Naive thymus-derived CD4-positive, alpha-beta T cell (primary cell): ENCODE measurements around the gene SEMA6A. TPM values are rescaled to one million over a fixed set of nuclear protein-coding genes. Genes with fewer than 3 reads are reported as not detected.

Experiments used
- ATAC-seq: fragments of 150-1000 bp; cut with Tn5 transposase; 2 replicates; pipeline ENCODE4 v1.10.0; 2021; ENCODE audit warnings: mild to moderate bottlenecking, moderate library complexity
- CTCF ChIA-PET: fragments of 350-600 bp; sonication (Branson Sonifier 250); formaldehyde crosslinking; loops from one replicate; lab custom pipeline; 2021; ENCODE audit warnings: antibody characterized with exemption; lab: Charles Lee
- POLR2A ChIA-PET: fragments of 350-600 bp; sonication (Branson Sonifier 250); formaldehyde crosslinking; loops from one replicate; lab custom pipeline; 2021; ENCODE audit warnings: antibody characterized with exemption, inconsistent platforms; lab: Charles Lee
- DNase-seq, 9 donors: peaks; one replicate each; pipeline versions ENCODE4 v3.0.0 to v3.0.0-alpha.2; 2020 to 2022; ENCODE audit warnings: mixed read lengths in 1 of 9
- H3K27ac ChIP-seq: one replicate; pipeline ENCODE4 v1.7.0; 2013; ENCODE audit warnings: mild to moderate bottlenecking, low read depth, low read length, moderate library complexity
- H3K27me3 ChIP-seq, 2 donors: one replicate each; pipeline ENCODE4 v1.7.0; 2013; ENCODE audit warnings: low read length in 2 of 2, mild to moderate bottlenecking in 2 of 2, moderate library complexity in 2 of 2; ENCODE audit not compliant: control insufficient read depth in 2 of 2, insufficient read depth in 2 of 2
- H3K36me3 ChIP-seq, 3 experiments: 1 replicate in 2 of 3; 2 replicates in 1 of 3; pipeline ENCODE4 v1.7.0; 2013; ENCODE audit warnings: low read length in 3 of 3, mild to moderate bottlenecking in 3 of 3, moderate library complexity in 1 of 3; ENCODE audit not compliant: insufficient read depth in 3 of 3, control insufficient read depth in 2 of 3
- H3K4me1 ChIP-seq, 2 donors: one replicate each; pipeline ENCODE4 v1.7.0; 2013; ENCODE audit warnings: low read length in 2 of 2, mild to moderate bottlenecking in 2 of 2, moderate library complexity in 1 of 2; ENCODE audit not compliant: control insufficient read depth in 2 of 2, insufficient read depth in 2 of 2
- H3K4me3 ChIP-seq: 2 replicates; pipeline ENCODE4 v1.7.0; 2013; ENCODE audit warnings: mild to moderate bottlenecking, low read length
- H3K9me3 ChIP-seq, 3 experiments: 1 replicate in 2 of 3; 2 replicates in 1 of 3; pipeline ENCODE4 v1.7.0; 2013; ENCODE audit warnings: low read length in 3 of 3; ENCODE audit not compliant: control insufficient read depth in 2 of 3
- H3K27ac Mint-ChIP-seq, 9 donors: one replicate each; pipeline ENCODE4 v1.8.0; 2020 to 2022; ENCODE audit warnings: mixed read lengths in 9 of 9, mild to moderate bottlenecking in 8 of 9, moderate library complexity in 5 of 9, inconsistent platforms in 2 of 9
- H3K27me3 Mint-ChIP-seq, 5 donors: one replicate each; pipeline ENCODE4 v1.8.0; 2021 to 2022; ENCODE audit warnings: mixed read lengths in 5 of 5, mild to moderate bottlenecking in 1 of 5
- H3K36me3 Mint-ChIP-seq, 5 donors: one replicate each; pipeline ENCODE4 v1.8.0; 2020 to 2022; ENCODE audit warnings: mixed read lengths in 5 of 5, mild to moderate bottlenecking in 3 of 5, inconsistent platforms in 1 of 5
- H3K4me1 Mint-ChIP-seq, 7 donors: one replicate each; pipeline ENCODE4 v1.8.0; 2020 to 2022; ENCODE audit warnings: mixed read lengths in 7 of 7, mild to moderate bottlenecking in 3 of 7, inconsistent platforms in 1 of 7
- H3K4me3 Mint-ChIP-seq, 10 donors: one replicate each; pipeline ENCODE4 v1.8.0; 2020 to 2022; ENCODE audit warnings: mild to moderate bottlenecking in 10 of 10, mixed read lengths in 10 of 10, moderate library complexity in 6 of 10, inconsistent platforms in 2 of 10
- H3K9me3 Mint-ChIP-seq, 11 donors: one replicate each; pipeline ENCODE4 v1.8.0; 2020 to 2022; ENCODE audit warnings: mixed read lengths in 11 of 11, mild to moderate bottlenecking in 4 of 11, inconsistent platforms in 1 of 11, moderate library complexity in 1 of 11
- intact Hi-C, 2 donors: fragments of 100-400 bp; cut with micrococcal nuclease; formaldehyde crosslinking; loops; one replicate each; pipeline ENCODE4 v1.15.1; 2023
- polyA plus RNA-seq, 2 donors: library from polyadenylated mRNA; unstranded; fragments of 300-500 nt; fragmentation: Illumina TruSeq; gene quantifications; one replicate each; pipeline ENCODE4 v1.2.3, GENCODE V29; 2021
- total RNA-seq, 6 experiments: library from RNA in 5 of 6; stranded (reverse) in 5 of 6; gene quantifications; 1 replicate in 5 of 6; 2 replicates in 1 of 6; pipeline ENCODE4 v1.2.3 and lab custom pipeline; 2021 to 2026

Gene SEMA6A
- total and polyA plus RNA-seq, 7 experiments from 2014 or later = 0.87 to 1.5 TPM; not detected in 5

- Histone ChIP-seq H3K27me3 (no peaks in the 10 kb centered on the region), H3K36me3 (no peaks in the 10 kb centered on the region), H3K4me1 (no peaks in the 10 kb centered on the region), H3K9me3 (peaks cover 0 to 15% (median 0%) of the 10 kb centered on the region in 3 experiments), H3K27ac (no peak overlapping the region), H3K4me3 (no peak overlapping the region)
- peaks cover 0 to 76% (median 66%) of the 10 kb centered on the region in 5 donors for H3K36me3 Mint-ChIP-seq
- no peaks in the 10 kb centered on the region for H3K4me1 Mint-ChIP-seq
- H3K9me3 Mint-ChIP-seq = peaks cover 4 to 56% (median 17%) of the 10 kb centered on the region in 11 donors
- H3K27me3 Mint-ChIP-seq = peaks cover 0 to 4% (median 0%) of the 10 kb centered on the region in 5 donors
- ATAC-seq (no peak), DNase-seq (no peak)
- H3K27ac Mint-ChIP-seq = no peak overlapping the region
- intact Hi-C loops = no loop called here
- no peak overlapping the region for H3K4me3 Mint-ChIP-seq
- POLR2A ChIA-PET = no interaction called here
- CTCF ChIA-PET = no interaction called here
Measured at GRCh38 chr5:116475338-116475737, 99.3 kb downstream of the SEMA6A start.

GRCh38 chr5:116473706-116474105 is 100.9 kb downstream of the SEMA6A start:
- no peaks in the 10 kb centered on the region for H3K4me1 ChIP-seq
- peaks cover 0 to 4% (median 0%) of the 10 kb centered on the region in 5 donors for H3K27me3 Mint-ChIP-seq
- intact Hi-C loops = no loop called here
- H3K4me3 Mint-ChIP-seq = no peak overlapping the region
- ChIA-PET CTCF (no interaction called here), POLR2A (no interaction called here)
- H3K27ac Mint-ChIP-seq = no peak overlapping the region
- no peak overlapping the region for H3K4me3 ChIP-seq
- H3K9me3 Mint-ChIP-seq = peaks cover 4 to 60% (median 17%) of the 10 kb centered on the region in 11 donors
- H3K27ac ChIP-seq = no peak overlapping the region
- H3K36me3 Mint-ChIP-seq = peaks cover 0 to 76% (median 69%) of the 10 kb centered on the region in 5 donors
- DNase-seq (no peak), ATAC-seq (no peak)
- no peaks in the 10 kb centered on the region for H3K27me3 ChIP-seq
- no peaks in the 10 kb centered on the region for H3K4me1 Mint-ChIP-seq
- H3K9me3 ChIP-seq = peaks cover 0 to 15% (median 0%) of the 10 kb centered on the region in 3 experiments
- H3K36me3 ChIP-seq = no peaks in the 10 kb centered on the region

- H3K36me3 Mint-ChIP-seq = peaks cover 0 to 75% (median 67%) of the 10 kb centered on the region in 5 donors
- H3K4me1 Mint-ChIP-seq = no peaks in the 10 kb centered on the region
- peaks cover 0 to 4% (median 0%) of the 10 kb centered on the region in 5 donors for H3K27me3 Mint-ChIP-seq
Measured at GRCh38 chr5:116472274-116472673, 102.3 kb downstream of the SEMA6A start.

GRCh38 chr5:116469631-116470030 is 105.0 kb downstream of the SEMA6A start:
- POLR2A ChIA-PET = no interaction called here
- intact Hi-C loops = no loop called here
- no peak overlapping the region for H3K27ac Mint-ChIP-seq
- no peak overlapping the region for H3K4me3 ChIP-seq
- H3K4me1 Mint-ChIP-seq = peaks cover 0 to 8% (median 0%) of the 10 kb centered on the region in 7 donors
- H3K36me3 ChIP-seq = no peaks in the 10 kb centered on the region
- DNase-seq (no peak), ATAC-seq (no peak)
- H3K9me3 Mint-ChIP-seq = peaks cover 0 to 37% (median 2%) of the 10 kb centered on the region in 11 donors
- H3K27me3 ChIP-seq = no peaks in the 10 kb centered on the region
- H3K27me3 Mint-ChIP-seq = no peaks in the 10 kb centered on the region
- no peaks in the 10 kb centered on the region for H3K4me1 ChIP-seq
- no peak overlapping the region for H3K4me3 Mint-ChIP-seq
- H3K27ac ChIP-seq = no peak overlapping the region
- CTCF ChIA-PET = no interaction called here
- peaks cover 0 to 75% (median 57%) of the 10 kb centered on the region in 5 donors for H3K36me3 Mint-ChIP-seq
- H3K9me3 ChIP-seq = peaks cover 0 to 3% (median 0%) of the 10 kb centered on the region in 3 experiments

More at GRCh38 chr5:116472274-116472673, 102.3 kb downstream of the SEMA6A start:
- intact Hi-C loops = no loop called here
- no peak overlapping the region for H3K27ac Mint-ChIP-seq
- no peak overlapping the region for H3K4me3 Mint-ChIP-seq
- Histone ChIP-seq H3K36me3 (no peaks in the 10 kb centered on the region), H3K27ac (no peak overlapping the region), H3K4me1 (no peaks in the 10 kb centered on the region), H3K9me3 (peaks cover 0 to 18% (median 0%) of the 10 kb centered on the region in 3 experiments), H3K27me3 (no peaks in the 10 kb centered on the region), H3K4me3 (no peak overlapping the region)
- ChIA-PET CTCF (no interaction called here), POLR2A (no interaction called here)
- no peak for DNase-seq
- H3K9me3 Mint-ChIP-seq = peaks cover 4 to 60% (median 13%) of the 10 kb centered on the region in 11 donors
- no peak for ATAC-seq

- Mint-ChIP-seq H3K4me1 (peaks cover 0 to 14% (median 3%) of the 10 kb centered on the region in 7 donors), H3K9me3 (peaks cover 0 to 39% (median 5%) of the 10 kb centered on the region in 11 donors), H3K36me3 (peaks cover 2 to 83% (median 58%) of the 10 kb centered on the region in 5 donors), H3K4me3 (no peak overlapping the region), H3K27ac (no peak overlapping the region), H3K27me3 (no peaks in the 10 kb centered on the region)
- H3K9me3 ChIP-seq = peaks cover 0 to 3% (median 0%) of the 10 kb centered on the region in 3 experiments
- no peaks in the 10 kb centered on the region for H3K27me3 ChIP-seq
- no peak overlapping the region for H3K4me3 ChIP-seq
- POLR2A ChIA-PET = interaction anchor here (0.6 kb wide), 1 partner anchor 8 kb away, joined by 3 read pairs; no protein-coding TSS in a partner anchor
- ATAC-seq (no peak), DNase-seq (no peak)
- no peaks in the 10 kb centered on the region for H3K4me1 ChIP-seq
- intact Hi-C loops = no loop called here
- CTCF ChIA-PET = no interaction called here
- no peak overlapping the region for H3K27ac ChIP-seq
- H3K36me3 ChIP-seq = no peaks in the 10 kb centered on the region
Measured at GRCh38 chr5:116468583-116468982, 106.0 kb downstream of the SEMA6A start.

- Mint-ChIP-seq H3K27me3 (no peaks in the 10 kb centered on the region), H3K4me1 (peaks cover 0 to 14% (median 3%) of the 10 kb centered on the region in 7 donors), H3K9me3 (peaks cover 0 to 37% (median 4%) of the 10 kb centered on the region in 11 donors), H3K36me3 (peaks cover 2 to 74% (median 51%) of the 10 kb centered on the region in 5 donors), H3K27ac (no peak overlapping the region), H3K4me3 (no peak overlapping the region)
- ChIA-PET CTCF (no interaction called here), POLR2A (no interaction called here)
- Histone ChIP-seq H3K36me3 (no peaks in the 10 kb centered on the region), H3K27me3 (no peaks in the 10 kb centered on the region), H3K4me1 (no peaks in the 10 kb centered on the region), H3K9me3 (peaks cover 0 to 3% (median 0%) of the 10 kb centered on the region in 3 experiments), H3K4me3 (no peak overlapping the region), H3K27ac (no peak overlapping the region)
- DNase-seq = no peak
- ATAC-seq = no peak
- intact Hi-C loops = no loop called here
Measured at GRCh38 chr5:116467465-116467843, 107.2 kb downstream of the SEMA6A start.
